IMR-90 (cell line): Measurements from ENCODE around the gene CUL7.

ENCODE experiments used
- CEBPB ChIP-seq: IDR thresholded peaks from 2 replicates; pipeline ENCODE4 v1.6.1; 2012; ENCODE audit warnings: low read depth, low read length, improper control_type of control experiment
- FOS ChIP-seq: fragments of 150-350 bp; IDR thresholded peaks from 2 replicates; pipeline ENCODE4 v1.6.1; 2016; ENCODE audit warnings: low read depth, low read length
- MAFK ChIP-seq: IDR thresholded peaks from 2 replicates; pipeline ENCODE4 v1.6.1; 2012; ENCODE audit warnings: low read depth, low read length, improper control_type of control experiment
- POLR2A ChIP-seq: IDR thresholded peaks from 2 replicates; pipeline ENCODE4 v1.6.1; 2012; ENCODE audit warnings: mild to moderate bottlenecking, low read depth, low read length
- RAD21 ChIP-seq: IDR thresholded peaks from 2 replicates; pipeline ENCODE4 v1.6.1; 2012; ENCODE audit warnings: low read length, improper control_type of control experiment
- RCOR1 ChIP-seq: IDR thresholded peaks from 2 replicates; pipeline ENCODE4 v1.6.1; 2012; ENCODE audit warnings: mild to moderate bottlenecking, low read length, improper control_type of control experiment; ENCODE audit not compliant: insufficient replicate concordance
- RFX5 ChIP-seq: IDR thresholded peaks from 2 replicates; pipeline ENCODE4 v1.8.0; 2012; ENCODE audit warnings: low read depth, mild to moderate bottlenecking, low read length, moderate library complexity
- SMC3 ChIP-seq: fragments of 150-350 bp; IDR thresholded peaks from 2 replicates; pipeline ENCODE4 v1.6.1; 2016; ENCODE audit warnings: low read depth, mild to moderate bottlenecking, antibody characterized with exemption, low read length, moderate library complexity
- TF ChIP-seq, protein P1 (sequence below): conservative IDR thresholded peaks from 2 replicates; pipeline ENCODE4 v1.5.1; 2012; ENCODE audit warnings: mild to moderate bottlenecking, low read depth, low read length, improper control_type of control experiment
- TF ChIP-seq, protein P2 (sequence below): fragments of 150-350 bp; IDR thresholded peaks from 2 replicates; pipeline ENCODE4 v1.6.1; 2016; ENCODE audit warnings: low read depth, mild to moderate bottlenecking, low read length, moderate library complexity, borderline replicate concordance

- TF ChIP-seq, protein P1, sequence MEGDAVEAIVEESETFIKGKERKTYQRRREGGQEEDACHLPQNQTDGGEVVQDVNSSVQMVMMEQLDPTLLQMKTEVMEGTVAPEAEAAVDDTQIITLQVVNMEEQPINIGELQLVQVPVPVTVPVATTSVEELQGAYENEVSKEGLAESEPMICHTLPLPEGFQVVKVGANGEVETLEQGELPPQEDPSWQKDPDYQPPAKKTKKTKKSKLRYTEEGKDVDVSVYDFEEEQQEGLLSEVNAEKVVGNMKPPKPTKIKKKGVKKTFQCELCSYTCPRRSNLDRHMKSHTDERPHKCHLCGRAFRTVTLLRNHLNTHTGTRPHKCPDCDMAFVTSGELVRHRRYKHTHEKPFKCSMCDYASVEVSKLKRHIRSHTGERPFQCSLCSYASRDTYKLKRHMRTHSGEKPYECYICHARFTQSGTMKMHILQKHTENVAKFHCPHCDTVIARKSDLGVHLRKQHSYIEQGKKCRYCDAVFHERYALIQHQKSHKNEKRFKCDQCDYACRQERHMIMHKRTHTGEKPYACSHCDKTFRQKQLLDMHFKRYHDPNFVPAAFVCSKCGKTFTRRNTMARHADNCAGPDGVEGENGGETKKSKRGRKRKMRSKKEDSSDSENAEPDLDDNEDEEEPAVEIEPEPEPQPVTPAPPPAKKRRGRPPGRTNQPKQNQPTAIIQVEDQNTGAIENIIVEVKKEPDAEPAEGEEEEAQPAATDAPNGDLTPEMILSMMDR: no peak
- no peak for TF ChIP-seq POLR2A
- no peak for TF ChIP-seq SMC3
- TF ChIP-seq RFX5: no peak
- TF ChIP-seq RAD21: no peak
- TF ChIP-seq MAFK: no peak
- TF ChIP-seq FOS: no peak
- TF ChIP-seq, protein P2, sequence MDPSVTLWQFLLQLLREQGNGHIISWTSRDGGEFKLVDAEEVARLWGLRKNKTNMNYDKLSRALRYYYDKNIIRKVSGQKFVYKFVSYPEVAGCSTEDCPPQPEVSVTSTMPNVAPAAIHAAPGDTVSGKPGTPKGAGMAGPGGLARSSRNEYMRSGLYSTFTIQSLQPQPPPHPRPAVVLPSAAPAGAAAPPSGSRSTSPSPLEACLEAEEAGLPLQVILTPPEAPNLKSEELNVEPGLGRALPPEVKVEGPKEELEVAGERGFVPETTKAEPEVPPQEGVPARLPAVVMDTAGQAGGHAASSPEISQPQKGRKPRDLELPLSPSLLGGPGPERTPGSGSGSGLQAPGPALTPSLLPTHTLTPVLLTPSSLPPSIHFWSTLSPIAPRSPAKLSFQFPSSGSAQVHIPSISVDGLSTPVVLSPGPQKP: no peak
- no peak for TF ChIP-seq RCOR1
- TF ChIP-seq CEBPB: no peak
Observed at GRCh38 chr6:43007126-43007525, 46.5 kb downstream of the CUL7 start.
